ENCODE results near the gene MUCL1. TPM values are rescaled to one million over a fixed set of nuclear protein-coding genes. Genes with fewer than 3 reads are reported as not detected.

Gene MUCL1
- total RNA-seq, 3 donors from 2014 or later (not counting 1 experiment from before 2014, with no cell fraction given), result not detected

DNA sequence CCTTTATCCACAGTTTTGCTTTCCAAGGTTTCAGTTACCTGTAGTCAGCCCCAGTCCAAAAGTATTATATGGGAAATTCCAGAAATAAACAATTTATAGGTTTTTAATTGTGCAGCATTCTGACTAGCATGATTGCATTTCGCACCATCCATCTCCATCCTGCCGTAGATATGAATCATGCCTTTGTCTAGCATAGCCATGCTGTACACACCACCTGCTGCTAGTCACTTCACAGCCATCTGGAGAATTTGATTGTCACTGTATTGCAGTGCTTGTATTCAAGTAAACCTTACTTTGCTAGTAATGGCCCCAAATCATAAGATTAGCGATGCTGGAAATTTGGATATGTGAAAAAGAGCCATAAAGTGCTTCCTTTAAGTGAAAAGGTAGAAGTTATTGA is 36.0 kb downstream of the MUCL1 start:
- intact Hi-C loops (cut with micrococcal nuclease), result no loop called here

DNA sequence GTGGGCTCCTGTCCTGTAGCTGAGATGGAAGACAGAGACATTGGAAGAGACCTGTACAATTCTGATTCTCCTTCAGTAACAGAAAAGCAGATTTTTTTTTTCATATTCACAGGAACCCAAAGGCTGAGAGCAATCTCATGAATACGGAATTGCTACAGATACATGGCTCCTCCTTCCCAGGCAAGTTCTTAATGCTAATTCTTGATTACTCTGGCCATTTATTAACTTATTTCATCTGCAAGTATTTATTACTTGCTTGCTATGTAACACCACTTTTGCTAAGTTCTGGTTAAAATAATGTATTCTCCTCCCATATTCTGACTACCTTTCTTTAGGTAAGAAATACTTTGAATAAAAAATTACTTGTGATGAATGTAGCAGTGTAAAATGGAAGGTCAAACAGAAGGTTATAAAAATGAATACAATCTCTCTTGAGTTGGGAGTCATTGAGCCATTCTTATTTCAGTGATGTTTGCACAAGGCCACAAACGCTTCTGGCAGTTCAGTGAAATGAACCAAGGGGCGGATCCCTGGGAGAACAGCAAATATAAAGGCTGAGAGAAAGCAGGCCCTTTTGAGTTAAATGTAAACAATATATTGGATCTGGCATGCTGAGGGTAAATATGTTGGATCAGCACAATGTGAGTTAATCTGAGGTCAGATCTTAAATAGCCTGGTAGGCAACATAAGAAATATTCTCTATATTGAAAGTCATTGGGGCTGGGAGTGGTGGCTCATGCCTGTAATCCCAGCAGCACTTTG is 37.6 kb downstream of the MUCL1 start:
- H3K4me1 Mint-ChIP-seq, result no peaks in the 10 kb centered on the region
- no peak overlapping the region for H3K27ac Mint-ChIP-seq
- ATAC-seq (no peak), DNase-seq (no peak)
- intact Hi-C loops (cut with micrococcal nuclease), result no loop called here
- no peak for TF ChIP-seq CTCF (IDR thresholded peaks at IDR 0.05)
- 95% methylated on average over 3 of the region's 3 CpGs for WGBS (ENCODE audit: insufficient coverage)
- Histone ChIP-seq H3K4me1 (ENCODE audit: control insufficient read depth, insufficient read depth, low read length) (no peaks in the 10 kb centered on the region), H3K27me3 (ENCODE audit: control insufficient read depth, insufficient read depth, low read length) (no peaks in the 10 kb centered on the region), H3K9me3 (ENCODE audit: control insufficient read depth, insufficient read depth, low read length) (no peaks in the 10 kb centered on the region), H3K4me3 (ENCODE audit: low read length) (no peak overlapping the region), H3K27ac (ENCODE audit: low read length) (no peak overlapping the region), H3K36me3 (ENCODE audit: control insufficient read depth, insufficient read depth, low read length) (no peaks in the 10 kb centered on the region)
- no peak overlapping the region for H3K4me3 Mint-ChIP-seq
- H3K27me3 Mint-ChIP-seq (ENCODE audit: low read depth in 2 of 2), result peaks cover 0 to 3% of the 10 kb centered on the region in 2 donors
- no peaks in the 10 kb centered on the region for H3K36me3 Mint-ChIP-seq
- H3K9me3 Mint-ChIP-seq, result no peaks in the 10 kb centered on the region

More for the DNA sequence above, 36.0 kb downstream of the MUCL1 start:
- no peak overlapping the region for H3K27ac ChIP-seq (ENCODE audit: low read length)
- H3K36me3 ChIP-seq (ENCODE audit: control insufficient read depth, insufficient read depth, low read length), result no peaks in the 10 kb centered on the region
- H3K4me3 ChIP-seq (ENCODE audit: low read length), result no peak overlapping the region
- Mint-ChIP-seq H3K4me1 (no peaks in the 10 kb centered on the region), H3K27ac (no peak overlapping the region), H3K9me3 (no peaks in the 10 kb centered on the region), H3K27me3 (ENCODE audit: low read depth in 2 of 2) (peaks cover 0 to 3% of the 10 kb centered on the region in 2 donors), H3K4me3 (no peak overlapping the region), H3K36me3 (no peaks in the 10 kb centered on the region)
- 100% methylated on average over 3 of the region's 3 CpGs for WGBS (ENCODE audit: insufficient coverage)
- H3K4me1 ChIP-seq (ENCODE audit: control insufficient read depth, insufficient read depth, low read length), result no peaks in the 10 kb centered on the region
- no peaks in the 10 kb centered on the region for H3K27me3 ChIP-seq (ENCODE audit: control insufficient read depth, insufficient read depth, low read length)
- ATAC-seq, result no peak
- H3K9me3 ChIP-seq (ENCODE audit: control insufficient read depth, insufficient read depth, low read length), result no peaks in the 10 kb centered on the region
- no peak for TF ChIP-seq CTCF (IDR thresholded peaks at IDR 0.05)
- no peak for DNase-seq

Other genes starting within 250 kb of the MUCL1 start
- gene LACRT, start 219.6 kb upstream of the MUCL1 start, total RNA-seq, result not detected
- not detected for gene DCD, start 206.2 kb upstream of the MUCL1 start, total RNA-seq
- gene TESPA1, start 130.2 kb downstream of the MUCL1 start, total RNA-seq, result 10 to 100 TPM; 39.9 to 59.6 (median 53.5) TPM
- gene NEUROD4, start 165.5 kb downstream of the MUCL1 start, total RNA-seq, result not detected